ENCODE results near the gene INPP5D.

- TF ChIP-seq CTCF (IDR thresholded peaks at IDR 0.05; ENCODE audit: low read depth, low read length) (no peak), EZH2phosphoT487 (IDR thresholded peaks at IDR 0.05; ENCODE audit: low read depth) (no peak)
Observed at GRCh38 chr2:233248999-233249398, 188.9 kb downstream of the INPP5D start.

Measured in OCI-LY3 (cell line).